HG03103 (cell line): Measurements from ENCODE around the gene CTNND1.
"Not testable (repeated sequence)": the region's sequence is repeated elsewhere in the genome, so short reads cannot be mapped to it uniquely, and the experiment has no call there.

Experiments used
- ATAC-seq: cut with Tn5 transposase; IDR thresholded peaks from one replicate; pipeline ENCODE4 v1.9.1; 2021; ENCODE audit warnings: low read depth; ENCODE audit not compliant: unreplicated experiment

The CTNND1 gene

DNA sequence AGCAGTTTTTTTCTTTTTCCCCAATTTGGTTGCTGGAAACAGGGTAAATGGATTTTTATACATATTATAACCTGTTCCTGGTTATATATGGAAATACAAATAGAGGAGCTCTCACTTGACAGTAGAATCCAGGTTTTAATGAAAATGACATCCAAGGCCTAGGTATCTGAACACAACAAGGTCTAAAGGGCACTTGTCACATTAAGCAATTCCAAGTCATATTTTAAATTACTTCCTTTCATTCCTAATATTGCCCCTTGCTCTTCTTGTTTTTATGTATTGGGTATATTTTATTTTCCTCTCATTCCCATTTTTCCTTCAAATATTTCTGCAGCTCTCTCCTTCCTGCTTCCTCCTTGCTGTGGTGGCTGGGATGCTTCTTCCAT, 27.1 kb downstream of the CTNND1 start:
- ATAC-seq: no peak

DNA sequence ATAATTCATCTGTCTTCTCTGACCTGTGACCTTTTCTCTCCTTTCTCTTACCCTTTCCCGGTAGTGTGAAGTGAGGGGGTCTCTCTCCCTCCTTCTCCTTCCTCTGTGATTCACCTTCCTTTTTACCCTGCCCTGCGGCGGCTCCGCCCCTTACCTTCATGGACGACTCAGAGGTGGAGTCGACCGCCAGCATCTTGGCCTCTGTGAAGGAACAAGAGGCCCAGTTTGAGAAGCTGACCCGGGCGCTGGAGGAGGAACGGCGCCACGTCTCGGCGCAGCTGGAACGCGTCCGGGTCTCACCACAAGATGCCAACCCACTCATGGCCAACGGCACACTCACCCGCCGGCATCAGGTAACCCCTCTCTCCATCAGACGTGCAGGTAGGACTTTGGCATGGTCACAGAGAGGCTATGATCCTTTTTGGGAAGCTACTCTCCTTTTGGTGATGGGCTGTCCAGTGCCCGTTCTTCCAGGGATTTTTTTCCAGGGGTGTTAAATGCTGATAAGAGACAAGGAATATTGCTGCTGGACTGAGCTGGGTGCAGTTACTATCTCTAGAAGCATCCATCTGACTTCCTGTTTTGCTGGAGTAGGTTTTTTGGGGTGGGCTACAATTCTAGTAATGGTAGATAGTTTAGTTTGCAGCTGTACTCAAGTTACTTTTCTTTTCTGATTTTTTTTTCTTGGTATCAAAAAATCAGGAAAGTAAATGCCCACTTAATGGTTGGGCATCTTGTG, 29.9 kb downstream of the CTNND1 start:
- no peak for ATAC-seq

GRCh38 chr11:57792060-57792541, 30.5 kb downstream of the CTNND1 start:
- peak; percentile 86 for ATAC-seq

- no peak for ATAC-seq
Observed at GRCh38 chr11:57792870-57793269, 31.3 kb downstream of the CTNND1 start.

- ATAC-seq: no peak
Observed at GRCh38 chr11:57793351-57794115, 31.9 kb downstream of the CTNND1 start.

GRCh38 chr11:57798905-57799559, 37.4 kb downstream of the CTNND1 start:
- ATAC-seq: no peak

- ATAC-seq: peak; percentile 81
Observed at GRCh38 chr11:57800444-57801182, 39.0 kb downstream of the CTNND1 start.

GRCh38 chr11:57801183-57801485, 39.5 kb downstream of the CTNND1 start:
- no peak for ATAC-seq

GRCh38 chr11:57802411-57802810, 40.8 kb downstream of the CTNND1 start:
- ATAC-seq: no peak

DNA sequence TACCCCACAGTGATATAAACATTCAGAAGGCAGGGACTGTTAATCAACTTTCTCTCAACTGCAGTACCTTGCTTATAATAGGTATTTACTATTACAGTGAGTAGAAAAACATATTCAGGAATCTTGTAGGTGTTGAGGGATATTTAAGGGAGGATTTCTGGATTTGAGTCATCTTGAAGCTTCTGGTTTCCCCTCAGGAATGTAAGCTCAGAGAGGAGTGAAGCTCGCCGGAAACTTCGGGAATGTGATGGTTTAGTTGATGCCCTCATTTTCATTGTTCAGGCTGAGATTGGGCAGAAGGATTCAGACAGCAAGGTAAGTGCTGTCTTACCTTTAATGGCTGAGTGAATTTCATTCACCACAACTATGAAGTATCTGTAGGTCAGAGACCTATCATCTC, 42.9 kb downstream of the CTNND1 start:
- no peak for ATAC-seq

- no peak for ATAC-seq
Observed at GRCh38 chr11:57805780-57806179, 44.2 kb downstream of the CTNND1 start.

DNA sequence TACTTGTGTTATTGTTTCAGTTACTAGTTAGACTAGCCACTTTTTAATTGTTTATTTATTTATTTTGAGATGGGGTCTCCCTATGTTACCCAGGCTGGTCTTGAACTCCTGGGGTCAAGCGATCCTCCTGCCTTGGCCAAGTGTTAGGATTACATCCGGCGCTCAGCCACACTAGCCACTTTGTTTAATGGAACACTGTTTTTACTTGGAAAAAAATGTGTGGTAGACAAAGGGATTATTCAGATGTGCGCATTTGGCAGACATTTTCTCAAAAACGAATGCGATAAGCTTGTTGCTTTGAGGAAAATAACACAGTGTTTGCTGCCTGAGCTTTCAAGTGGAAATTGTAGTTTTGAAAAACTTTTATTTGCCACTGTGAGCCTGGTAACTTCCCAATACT, 51.0 kb downstream of the CTNND1 start:
- no peak for ATAC-seq

DNA sequence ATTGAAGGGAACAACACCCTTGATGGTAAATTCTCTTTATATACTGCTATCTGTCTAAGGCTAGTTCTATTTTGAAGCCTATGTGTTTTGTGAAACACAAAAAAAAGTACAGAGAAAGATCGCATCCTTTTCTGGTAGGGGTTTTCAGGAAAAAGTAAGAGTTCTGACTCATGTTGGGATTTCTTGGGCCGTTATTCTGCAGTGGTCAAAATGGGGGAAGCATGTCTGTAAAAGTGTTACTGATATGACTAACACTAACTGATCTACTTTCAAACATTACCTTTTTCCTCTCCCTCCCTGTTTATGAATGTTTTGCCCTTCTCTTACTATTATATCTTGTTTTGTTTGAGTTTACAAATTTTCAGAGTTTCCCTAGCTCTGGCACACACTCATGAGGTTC, 53.9 kb downstream of the CTNND1 start:
- no peak for ATAC-seq

GRCh38 chr11:57815877-57816276, 54.3 kb downstream of the CTNND1 start:
- no peak for ATAC-seq

- no peak for ATAC-seq
Observed at GRCh38 chr11:57818812-57819211, 57.2 kb downstream of the CTNND1 start.

GRCh38 chr11:57819252-57819979, 57.8 kb downstream of the CTNND1 start:
- no peak for ATAC-seq

DNA sequence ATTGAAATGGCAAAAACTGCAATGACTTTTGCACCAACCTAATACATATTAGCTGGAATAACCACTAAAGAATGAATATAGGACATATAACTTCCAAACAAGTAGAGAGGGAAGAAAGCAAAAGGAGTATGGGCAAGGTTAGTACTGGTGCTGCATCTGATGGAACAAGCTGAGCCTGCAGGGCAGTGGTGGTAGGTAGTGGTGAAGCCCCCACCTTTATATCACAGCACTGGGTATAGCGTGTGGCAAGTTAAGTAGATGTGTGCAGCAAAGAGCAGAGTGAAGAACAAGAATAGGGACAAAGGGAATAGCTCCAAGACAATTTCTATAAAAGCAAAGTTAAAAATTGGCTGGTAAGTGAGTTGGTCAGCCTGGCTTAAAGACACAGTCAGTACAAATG, 62.3 kb downstream of the CTNND1 start:
- ATAC-seq: no peak

DNA sequence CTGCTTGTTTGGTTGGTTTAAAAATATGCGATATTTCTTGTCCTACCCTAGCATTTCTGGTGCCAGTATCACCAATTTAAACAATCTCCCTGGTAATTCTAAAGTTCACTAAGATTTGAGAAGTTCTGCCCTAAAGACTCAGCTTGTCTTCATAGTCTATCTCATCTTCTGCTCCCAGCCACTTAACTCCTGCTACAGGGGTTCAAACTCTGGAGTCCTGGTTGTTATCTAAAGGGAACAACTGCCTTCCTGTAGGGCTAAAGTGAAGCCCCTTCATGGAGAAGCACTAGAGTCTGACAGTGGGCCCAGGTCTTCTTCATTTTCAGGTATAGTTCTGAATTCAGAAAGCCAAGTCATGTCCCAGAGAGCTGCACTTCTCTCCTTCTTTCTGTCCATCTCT, 73.2 kb downstream of the CTNND1 start:
- ATAC-seq: no peak

DNA sequence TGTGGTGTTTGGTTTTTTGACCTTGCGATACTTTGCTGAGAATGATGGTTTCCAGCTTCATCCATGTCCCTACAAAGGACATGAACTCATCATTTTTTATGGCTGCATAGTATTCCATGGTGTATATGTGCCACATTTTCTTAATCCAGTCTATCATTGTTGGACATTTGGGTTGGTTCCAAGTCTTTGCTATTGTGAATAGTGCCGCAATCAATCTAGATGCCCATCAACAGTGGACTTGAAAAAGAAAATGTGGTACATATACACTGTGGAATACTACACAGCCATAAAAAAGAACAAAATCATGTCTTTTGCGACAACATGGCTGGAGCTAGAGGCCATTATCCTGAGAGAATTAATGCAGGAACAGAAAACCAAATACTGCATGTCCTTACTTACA, 77.0 kb downstream of the CTNND1 start:
- ATAC-seq: not testable (repeated sequence)

DNA sequence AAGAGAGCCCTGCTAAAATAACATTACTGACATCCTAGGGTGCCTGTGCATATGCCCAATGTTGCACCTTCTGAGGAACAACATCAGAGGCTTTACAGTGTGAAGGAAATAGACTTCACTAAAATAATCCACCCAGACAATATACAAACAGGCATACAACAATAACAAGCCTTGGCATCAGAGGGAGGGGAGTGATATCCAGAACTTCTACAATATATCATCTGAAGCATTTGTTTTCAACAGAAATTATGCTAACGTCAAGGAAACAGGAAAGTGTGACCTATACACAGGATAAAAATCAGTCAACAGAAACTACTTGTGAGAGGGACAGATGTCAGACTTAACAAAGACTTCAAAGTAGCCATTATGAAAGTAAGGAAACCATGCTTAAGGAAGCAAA, 81.3 kb downstream of the CTNND1 start:
- no peak for ATAC-seq
